ENCODE measurements around the gene ERCC1.

DNA sequence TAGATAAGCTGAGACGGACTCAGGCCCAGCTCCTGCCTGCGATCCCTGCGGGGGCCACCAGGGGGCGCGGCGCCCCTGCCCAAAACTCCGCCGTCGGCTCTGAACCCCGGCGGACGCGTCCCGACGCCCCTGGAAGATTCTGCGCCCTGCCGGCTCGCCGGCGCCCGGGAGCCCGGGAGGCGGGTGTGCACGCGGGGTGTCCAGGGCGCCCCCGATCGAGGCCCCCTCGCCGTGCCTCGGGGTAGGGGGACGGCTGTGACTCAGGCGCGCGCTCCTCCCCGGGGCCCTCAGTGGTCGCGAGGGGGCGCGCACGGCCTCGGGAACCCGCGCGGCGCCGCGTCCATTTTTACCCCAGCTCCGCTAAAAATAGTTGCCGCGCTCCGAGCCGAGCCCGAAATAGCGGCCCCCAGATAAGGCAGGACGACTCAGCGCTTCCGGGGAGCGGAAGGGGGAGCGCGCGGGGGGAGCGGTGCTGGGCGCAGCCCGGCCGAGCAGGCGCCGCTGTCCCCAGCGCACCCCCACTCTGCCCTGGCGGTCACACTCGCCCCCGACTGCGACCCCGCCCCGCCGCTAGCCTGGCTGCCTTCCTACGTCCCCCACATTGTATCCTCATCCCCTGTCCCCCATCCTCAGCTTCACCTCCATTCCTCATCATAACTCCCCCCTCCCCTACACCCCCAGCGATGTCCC lies 16.0 kb upstream of the ERCC1 start:
- TF ChIP-seq POLR2AphosphoS5 (IDR thresholded peaks at IDR 0.05; ENCODE audit: low read depth, low read length) (no peak), POLR2A (IDR thresholded peaks at IDR 0.05; ENCODE audit: low read depth, low read length) (no peak), SPI1 (IDR thresholded peaks at IDR 0.05; ENCODE audit: low read depth, low read length) (no peak), TAF1 (IDR thresholded peaks at IDR 0.05; ENCODE audit: low read depth, low read length) (no peak), POU2F2 (IDR thresholded peaks at IDR 0.05; ENCODE audit: low read depth, low read length) (no peak), PAX5 (IDR thresholded peaks at IDR 0.05; ENCODE audit: insufficient read depth, low read length, severe bottlenecking) (no peak)
